ENCODE results near the gene STKLD1. TPM values are rescaled to one million over a fixed set of nuclear protein-coding genes. Genes with fewer than 3 reads are reported as not detected.

The STKLD1 gene
- total RNA-seq, 1 experiment from 2014 or later = 0.94 TPM

GRCh38 chr9:133383438-133383837 is 7.3 kb downstream of the STKLD1 start:
- no peaks in the 10 kb centered on the region for H3K27me3 Mint-ChIP-seq (ENCODE audit: unreplicated experiment)
- no peaks in the 10 kb centered on the region for H3K9me3 Mint-ChIP-seq (ENCODE audit: low read depth, unreplicated experiment)
- H3K4me3 Mint-ChIP-seq (ENCODE audit: low read depth, unreplicated experiment) = no peak overlapping the region
- no peak for TF ChIP-seq CTCF (IDR thresholded peaks at IDR 0.05; ENCODE audit: unreplicated experiment)
- no peak for DNase-seq
- H3K36me3 Mint-ChIP-seq (ENCODE audit: insufficient read depth, unreplicated experiment) = no peaks in the 10 kb centered on the region
- H3K27ac Mint-ChIP-seq (ENCODE audit: unreplicated experiment) = no peak overlapping the region
- H3K4me1 Mint-ChIP-seq (ENCODE audit: low read depth, unreplicated experiment) = peaks cover 5% of the 10 kb centered on the region
- CTCF ChIA-PET = no interaction called here
- intact Hi-C loops (cut with micrococcal nuclease; ENCODE audit: unreplicated experiment) = no loop called here
- no TSS peak for BruUV-seq (replicated peaks)

- DNase-seq = no peak
- intact Hi-C loops (cut with micrococcal nuclease; ENCODE audit: unreplicated experiment) = no loop called here
- peaks cover 8% of the 10 kb centered on the region for H3K27me3 Mint-ChIP-seq (ENCODE audit: unreplicated experiment)
- no peak overlapping the region for H3K27ac Mint-ChIP-seq (ENCODE audit: unreplicated experiment)
- BruUV-seq (replicated peaks) = no TSS peak
- TF ChIP-seq CTCF (IDR thresholded peaks at IDR 0.05; ENCODE audit: unreplicated experiment) = no peak
- CTCF ChIA-PET = no interaction called here
- no peaks in the 10 kb centered on the region for H3K36me3 Mint-ChIP-seq (ENCODE audit: insufficient read depth, unreplicated experiment)
- H3K4me3 Mint-ChIP-seq (ENCODE audit: low read depth, unreplicated experiment) = no peak overlapping the region
- H3K4me1 Mint-ChIP-seq (ENCODE audit: low read depth, unreplicated experiment) = no peaks in the 10 kb centered on the region
- H3K9me3 Mint-ChIP-seq (ENCODE audit: low read depth, unreplicated experiment) = no peaks in the 10 kb centered on the region
These were observed 8.7 kb downstream of the STKLD1 start for GRCh38 chr9:133384736-133385321.

- no peaks in the 10 kb centered on the region for H3K4me1 Mint-ChIP-seq (ENCODE audit: low read depth, unreplicated experiment)
- intact Hi-C loops (cut with micrococcal nuclease; ENCODE audit: unreplicated experiment) = no loop called here
- H3K9me3 Mint-ChIP-seq (ENCODE audit: low read depth, unreplicated experiment) = no peaks in the 10 kb centered on the region
- H3K36me3 Mint-ChIP-seq (ENCODE audit: insufficient read depth, unreplicated experiment) = no peaks in the 10 kb centered on the region
- CTCF ChIA-PET = no interaction called here
- DNase-seq = no peak
- H3K4me3 Mint-ChIP-seq (ENCODE audit: low read depth, unreplicated experiment) = no peak overlapping the region
- H3K27ac Mint-ChIP-seq (ENCODE audit: unreplicated experiment) = no peak overlapping the region
- TF ChIP-seq CTCF (IDR thresholded peaks at IDR 0.05; ENCODE audit: unreplicated experiment) = no peak
- H3K27me3 Mint-ChIP-seq (ENCODE audit: unreplicated experiment) = peaks cover 15% of the 10 kb centered on the region
- no TSS peak for BruUV-seq (replicated peaks)
These were observed 9.3 kb downstream of the STKLD1 start for GRCh38 chr9:133385452-133385851.

- Mint-ChIP-seq H3K9me3 (ENCODE audit: low read depth, unreplicated experiment) (no peaks in the 10 kb centered on the region), H3K36me3 (ENCODE audit: insufficient read depth, unreplicated experiment) (no peaks in the 10 kb centered on the region), H3K27me3 (ENCODE audit: unreplicated experiment) (peaks cover 23% of the 10 kb centered on the region), H3K4me1 (ENCODE audit: low read depth, unreplicated experiment) (no peaks in the 10 kb centered on the region), H3K27ac (ENCODE audit: unreplicated experiment) (no peak overlapping the region), H3K4me3 (ENCODE audit: low read depth, unreplicated experiment) (no peak overlapping the region)
- TF ChIP-seq CTCF (IDR thresholded peaks at IDR 0.05; ENCODE audit: unreplicated experiment) = no peak
- no peak for DNase-seq
- intact Hi-C loops (cut with micrococcal nuclease; ENCODE audit: unreplicated experiment) = no loop called here
- CTCF ChIA-PET = no interaction called here
- no TSS peak for BruUV-seq (replicated peaks)
These were observed 10.2 kb downstream of the STKLD1 start for GRCh38 chr9:133386338-133386737.

All from Calu3 (cell line).